ENCODE results near the gene TMCC2. TPM values are rescaled to one million over a fixed set of nuclear protein-coding genes. Genes with fewer than 3 reads are reported as not detected.
A peak's percentile ranks its signal among the peaks of the same experiment; 100 is the strongest.

TMCC2 gene
- total RNA-seq, 1 donor from 2014 or later: 6.8 TPM

DNA sequence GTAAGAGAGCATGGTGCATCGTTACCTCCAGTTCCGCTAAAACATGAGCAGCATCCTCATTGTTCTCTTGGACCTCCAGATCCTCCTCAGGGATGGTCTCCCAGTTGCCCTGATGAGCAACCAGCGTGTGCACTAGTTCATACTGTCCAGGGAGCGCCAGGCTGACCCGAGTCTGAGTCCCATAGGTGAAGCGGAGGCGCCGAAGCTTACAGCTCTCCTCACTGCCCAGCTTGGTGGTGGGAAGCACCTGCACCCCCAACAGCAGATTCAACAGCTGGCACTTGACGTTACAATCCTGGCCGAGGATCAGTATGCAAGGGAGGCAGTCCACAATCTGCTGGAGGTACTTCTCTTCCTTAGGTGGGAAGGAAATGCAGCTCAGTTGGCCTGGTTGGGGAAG lies 40.3 kb upstream of the TMCC2 start:
- DNase-seq (ENCODE audit: low spot score in 2 of 2, unreplicated experiment in 2 of 2): no peak
- no peak overlapping the region for H3K27ac Mint-ChIP-seq

DNA sequence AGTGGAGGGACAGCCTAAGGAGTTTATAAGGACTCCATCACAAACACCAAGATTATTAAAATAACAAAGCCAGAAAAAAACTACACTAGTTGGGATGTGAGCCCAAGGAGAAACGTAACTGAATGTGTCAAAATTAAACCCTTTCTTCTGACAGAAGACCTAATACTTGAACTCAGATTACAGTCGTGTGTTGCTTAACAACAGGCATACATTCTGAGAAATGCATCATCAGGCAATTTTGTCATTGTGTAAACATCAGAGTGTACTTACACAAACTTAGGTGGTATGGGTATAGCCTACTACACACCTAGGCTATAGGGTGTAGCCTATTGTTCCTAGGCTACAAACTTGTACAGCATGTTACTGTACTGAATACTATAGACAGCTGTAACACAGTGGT lies 39.6 kb upstream of the TMCC2 start:
- TF ChIP-seq, protein P1, sequence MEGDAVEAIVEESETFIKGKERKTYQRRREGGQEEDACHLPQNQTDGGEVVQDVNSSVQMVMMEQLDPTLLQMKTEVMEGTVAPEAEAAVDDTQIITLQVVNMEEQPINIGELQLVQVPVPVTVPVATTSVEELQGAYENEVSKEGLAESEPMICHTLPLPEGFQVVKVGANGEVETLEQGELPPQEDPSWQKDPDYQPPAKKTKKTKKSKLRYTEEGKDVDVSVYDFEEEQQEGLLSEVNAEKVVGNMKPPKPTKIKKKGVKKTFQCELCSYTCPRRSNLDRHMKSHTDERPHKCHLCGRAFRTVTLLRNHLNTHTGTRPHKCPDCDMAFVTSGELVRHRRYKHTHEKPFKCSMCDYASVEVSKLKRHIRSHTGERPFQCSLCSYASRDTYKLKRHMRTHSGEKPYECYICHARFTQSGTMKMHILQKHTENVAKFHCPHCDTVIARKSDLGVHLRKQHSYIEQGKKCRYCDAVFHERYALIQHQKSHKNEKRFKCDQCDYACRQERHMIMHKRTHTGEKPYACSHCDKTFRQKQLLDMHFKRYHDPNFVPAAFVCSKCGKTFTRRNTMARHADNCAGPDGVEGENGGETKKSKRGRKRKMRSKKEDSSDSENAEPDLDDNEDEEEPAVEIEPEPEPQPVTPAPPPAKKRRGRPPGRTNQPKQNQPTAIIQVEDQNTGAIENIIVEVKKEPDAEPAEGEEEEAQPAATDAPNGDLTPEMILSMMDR (IDR thresholded peaks at IDR 0.05; ENCODE audit: unreplicated experiment): no peak
- no peak overlapping the region for H3K27ac Mint-ChIP-seq
- H3K4me1 Mint-ChIP-seq: peaks cover 36% of the 10 kb centered on the region
- no peak for DNase-seq (ENCODE audit: low spot score in 2 of 2, unreplicated experiment in 2 of 2)
- H3K36me3 Mint-ChIP-seq: peaks cover 8% of the 10 kb centered on the region
- no peaks in the 10 kb centered on the region for H3K27me3 Mint-ChIP-seq (ENCODE audit: low read depth)
- no peak overlapping the region for H3K4me3 Mint-ChIP-seq
- no peaks in the 10 kb centered on the region for H3K9me3 Mint-ChIP-seq

More for the DNA sequence above, 40.3 kb upstream of the TMCC2 start:
- H3K4me3 Mint-ChIP-seq: no peak overlapping the region
- peaks cover 33% of the 10 kb centered on the region for H3K4me1 Mint-ChIP-seq
- no peaks in the 10 kb centered on the region for H3K9me3 Mint-ChIP-seq
- peaks cover 13% of the 10 kb centered on the region for H3K36me3 Mint-ChIP-seq
- TF ChIP-seq, protein P1 (IDR thresholded peaks at IDR 0.05; ENCODE audit: unreplicated experiment): no peak
- no peaks in the 10 kb centered on the region for H3K27me3 Mint-ChIP-seq (ENCODE audit: low read depth)

DNA sequence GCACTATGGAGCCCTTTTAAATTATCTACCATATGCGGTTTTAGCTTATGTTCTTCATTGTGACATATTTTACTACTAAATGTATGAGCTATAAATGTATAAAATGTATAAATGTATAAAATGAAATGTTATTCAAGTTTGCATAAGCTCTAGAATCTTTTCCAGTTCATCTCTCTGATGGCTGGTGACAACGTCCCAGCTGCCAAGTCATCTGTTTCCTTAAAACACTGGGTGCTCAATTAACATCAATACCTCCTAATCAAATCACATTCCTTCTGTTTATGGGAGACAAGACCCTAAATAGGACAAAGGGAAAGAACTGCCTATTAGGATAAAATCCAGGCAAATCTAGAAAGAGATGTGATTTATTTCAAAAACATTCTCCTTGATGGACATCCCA lies 39.1 kb upstream of the TMCC2 start:
- no peak for DNase-seq (ENCODE audit: low spot score in 2 of 2, unreplicated experiment in 2 of 2)
- peaks cover 7% of the 10 kb centered on the region for H3K36me3 Mint-ChIP-seq
- H3K4me1 Mint-ChIP-seq: peaks cover 38% of the 10 kb centered on the region
- no peaks in the 10 kb centered on the region for H3K27me3 Mint-ChIP-seq (ENCODE audit: low read depth)
- TF ChIP-seq, protein P1 (IDR thresholded peaks at IDR 0.05; ENCODE audit: unreplicated experiment): no peak
- H3K4me3 Mint-ChIP-seq: no peak overlapping the region
- H3K27ac Mint-ChIP-seq: no peak overlapping the region
- no peaks in the 10 kb centered on the region for H3K9me3 Mint-ChIP-seq

DNA sequence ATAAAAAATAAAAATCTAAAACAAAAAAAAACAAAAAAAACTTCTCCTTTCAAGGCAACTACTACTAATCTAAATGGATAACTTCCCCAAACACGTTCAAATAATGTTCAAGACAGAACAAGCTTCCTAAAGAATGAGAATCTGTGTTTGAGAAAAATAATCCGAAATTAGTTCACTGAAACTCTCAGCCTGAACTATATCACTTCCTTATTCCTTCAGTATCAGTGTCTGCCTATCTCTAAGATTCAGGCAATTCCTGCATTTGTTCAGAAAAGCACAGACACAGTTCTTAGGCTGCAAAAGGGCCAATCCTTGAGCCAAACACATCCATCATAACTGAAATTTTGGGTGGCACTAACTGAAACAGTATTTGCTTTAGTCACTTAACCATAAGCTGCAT lies 38.6 kb upstream of the TMCC2 start:
- no peaks in the 10 kb centered on the region for H3K9me3 Mint-ChIP-seq
- H3K4me1 Mint-ChIP-seq: peaks cover 40% of the 10 kb centered on the region
- TF ChIP-seq, protein P1 (IDR thresholded peaks at IDR 0.05; ENCODE audit: unreplicated experiment): no peak
- no peak overlapping the region for H3K4me3 Mint-ChIP-seq
- H3K27ac Mint-ChIP-seq: peak overlapping the region; percentile 80
- DNase-seq (ENCODE audit: low spot score in 2 of 2, unreplicated experiment in 2 of 2): no peak
- no peaks in the 10 kb centered on the region for H3K27me3 Mint-ChIP-seq (ENCODE audit: low read depth)
- peaks cover 7% of the 10 kb centered on the region for H3K36me3 Mint-ChIP-seq

DNA sequence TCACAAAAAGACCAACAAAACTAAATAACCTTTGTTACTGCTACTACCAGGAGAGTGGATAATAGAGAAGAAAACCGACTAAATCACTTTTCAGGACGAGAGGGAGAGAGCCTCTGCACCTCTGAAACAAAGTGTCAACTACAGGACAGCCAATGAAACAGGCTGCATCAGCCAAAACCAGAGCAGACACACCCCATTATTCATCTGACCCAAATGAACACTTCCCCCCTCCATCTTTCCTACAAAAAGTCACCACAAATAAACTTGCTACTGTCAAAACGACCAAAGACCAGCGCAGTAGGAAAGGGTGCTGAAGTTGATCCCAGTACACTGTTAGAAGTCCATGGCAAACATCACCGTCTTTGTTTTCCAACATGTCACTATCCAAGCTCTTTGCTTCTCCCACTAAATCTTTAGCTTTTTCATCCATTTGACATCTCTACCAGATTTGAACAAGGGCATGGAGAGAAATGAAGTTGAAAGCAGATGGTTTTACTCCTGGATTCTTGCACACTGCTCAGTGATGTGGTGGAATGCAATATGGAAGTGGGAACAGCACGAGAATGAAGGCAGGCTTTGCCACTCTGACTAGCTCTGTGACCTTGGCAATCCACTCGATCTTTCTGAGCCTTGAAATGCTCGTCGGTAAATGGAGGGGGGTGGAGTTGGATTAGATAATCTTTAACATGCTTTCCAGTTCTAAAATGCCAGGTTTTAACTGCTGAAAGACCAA lies 36.7 kb upstream of the TMCC2 start:
- peak overlapping the region; percentile 68 for H3K27ac Mint-ChIP-seq
- peaks cover 41% of the 10 kb centered on the region for H3K4me1 Mint-ChIP-seq
- no peaks in the 10 kb centered on the region for H3K9me3 Mint-ChIP-seq
- no peak overlapping the region for H3K4me3 Mint-ChIP-seq
- TF ChIP-seq, protein P1 (IDR thresholded peaks at IDR 0.05; ENCODE audit: unreplicated experiment): no peak
- no peaks in the 10 kb centered on the region for H3K27me3 Mint-ChIP-seq (ENCODE audit: low read depth)
- DNase-seq (ENCODE audit: low spot score in 2 of 2, unreplicated experiment in 2 of 2): no peak
- peaks cover 3% of the 10 kb centered on the region for H3K36me3 Mint-ChIP-seq
